Fibroblast of the aortic adventitia (primary cell): ENCODE data around the gene ROPN1L. TPM values are rescaled to one million over a fixed set of nuclear protein-coding genes. Genes with fewer than 3 reads are reported as not detected.
A peak's percentile ranks its signal among the peaks of the same experiment; 100 is the strongest.
"Not testable (repeated sequence)": the region's sequence is repeated elsewhere in the genome, so short reads cannot be mapped to it uniquely, and the experiment has no call there.

ENCODE experiments used
- DNase-seq: peaks from one replicate; pipeline ENCODE4 v3.0.0-alpha.2; 2010; ENCODE audit warnings: low read depth
- H3K4me3 ChIP-seq: 2 replicates; pipeline ENCODE4 v1.5.1; 2011; ENCODE audit warnings: low read depth, mild to moderate bottlenecking, control low read depth, low read length, moderate library complexity
- CTCF ChIP-seq: IDR thresholded peaks from 2 replicates; pipeline ENCODE4 v1.5.1; 2011; ENCODE audit warnings: mild to moderate bottlenecking, low read length, control low read depth, inconsistent platforms; ENCODE audit not compliant: insufficient read depth
- total RNA-seq: library from RNA; depleted of rRNA; stranded (reverse); fragments of >200 nt; gene quantifications from 2 replicates; pipeline ENCODE4 v1.2.3, GENCODE V29; 2012; ENCODE audit warnings: low replicate concordance

ROPN1L gene
- total RNA-seq, result 0.63 TPM in 1 of 2 replicates, not detected in the other

DNA sequence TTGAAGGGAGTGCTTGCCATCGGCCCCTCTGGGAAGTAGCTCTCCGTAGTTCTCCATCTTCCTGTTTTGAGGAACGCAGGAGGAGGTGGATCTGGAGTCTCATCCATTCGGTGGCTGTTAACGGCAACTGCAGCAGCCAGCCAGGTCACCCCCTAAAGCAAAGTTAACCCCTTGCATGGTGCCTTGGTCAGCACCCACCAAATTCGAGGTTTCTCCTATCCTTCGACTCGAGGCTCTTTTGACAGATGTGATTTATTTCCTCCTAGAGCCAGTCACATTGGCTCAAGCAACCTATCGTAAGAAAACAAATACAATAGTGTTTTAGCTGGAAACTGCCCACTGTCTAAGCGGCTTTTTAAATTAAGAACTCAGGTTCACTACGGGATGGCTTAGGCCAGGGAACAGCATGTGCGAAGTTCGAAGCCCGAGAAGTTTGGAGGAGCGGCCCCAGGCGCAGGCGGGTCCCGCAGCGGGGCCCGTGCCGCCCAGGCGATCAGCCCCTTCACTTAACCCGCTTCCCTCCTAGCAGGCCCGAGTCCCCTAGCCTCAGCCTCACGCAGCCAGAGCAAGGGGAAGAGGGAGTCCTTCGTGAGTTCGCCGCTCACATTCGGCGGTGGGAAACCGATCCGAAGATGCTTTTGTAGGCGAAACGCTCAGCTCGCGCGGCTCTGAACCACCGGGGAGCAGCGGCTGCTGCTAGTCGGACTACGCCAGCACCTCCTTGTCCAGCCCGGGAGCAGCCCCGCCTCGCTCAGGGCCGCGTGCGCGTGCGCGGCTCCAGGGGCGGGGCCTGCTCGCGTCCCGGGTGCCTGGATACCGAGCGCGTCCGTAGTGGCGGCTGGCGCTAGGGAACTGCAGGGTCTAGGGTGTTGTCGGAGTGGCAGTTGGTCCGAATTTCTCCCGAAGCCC lies at the start of gene ROPN1L:
Gene ROPN1L, plus strand, starts transcription at position 797 of the 909 bp plus-strand sequence. CDS start 289 bp downstream, outside the sequence.
- DNase-seq, result peak; percentile 79
- no peak for TF ChIP-seq CTCF
- peak within 1 kb of the TSS; percentile 74 for H3K4me3 ChIP-seq

GRCh38 chr5:10392567-10393328 lies 48.9 kb upstream of the ROPN1L start:
- not testable (repeated sequence) for H3K4me3 ChIP-seq
- DNase-seq, result peak; percentile 44

DNA sequence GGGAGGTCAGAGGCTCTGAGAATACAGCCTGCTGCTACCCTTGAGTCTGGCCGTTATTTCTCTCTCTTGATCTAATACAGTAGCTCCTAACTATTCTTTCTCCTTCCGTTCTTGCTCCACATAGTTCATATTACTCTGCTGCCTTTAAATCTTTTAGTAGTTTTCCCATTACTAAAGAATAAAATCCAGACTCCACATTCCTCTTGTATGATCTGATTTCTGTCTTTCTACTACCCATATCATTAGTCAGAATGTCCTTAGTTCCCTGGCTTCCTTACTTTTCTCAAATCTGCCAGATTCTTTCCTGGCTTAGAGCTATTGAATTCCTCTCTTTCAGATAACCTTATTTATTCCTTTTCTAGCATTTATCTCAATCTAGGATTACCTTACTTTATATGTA lies 48.2 kb upstream of the ROPN1L start:
- H3K4me3 ChIP-seq, result no peak overlapping the region
- DNase-seq, result peak; percentile 71
- TF ChIP-seq CTCF, result no peak

- DNase-seq, result no peak
- H3K4me3 ChIP-seq, result no peak overlapping the region
- no peak for TF ChIP-seq CTCF
Measured at GRCh38 chr5:10396552-10396951, 45.1 kb upstream of the ROPN1L start.

- no peak overlapping the region for H3K4me3 ChIP-seq
- no peak for TF ChIP-seq CTCF
- DNase-seq, result no peak
Measured at GRCh38 chr5:10399839-10400238, 41.8 kb upstream of the ROPN1L start.

DNA sequence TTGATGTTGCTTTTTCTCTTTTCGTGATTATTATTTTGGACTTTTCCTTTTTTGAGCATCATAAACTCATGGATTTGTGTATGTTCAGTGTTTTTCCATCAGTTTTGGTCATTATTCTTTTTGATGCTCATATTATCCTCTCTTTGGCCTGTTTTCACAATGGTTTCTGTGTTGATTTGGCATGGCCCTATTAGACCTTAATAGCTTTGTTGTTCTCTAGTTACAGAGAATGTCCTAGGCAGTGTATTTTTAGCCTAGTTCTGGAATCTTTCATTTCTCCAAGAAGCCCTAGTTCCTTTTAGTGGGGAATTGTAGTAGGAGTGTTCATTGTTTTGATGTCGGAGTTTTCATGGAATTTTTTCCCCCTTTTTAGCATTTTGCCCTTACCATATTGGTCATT lies 41.3 kb upstream of the ROPN1L start:
- TF ChIP-seq CTCF, result no peak
- no peak for DNase-seq
- H3K4me3 ChIP-seq, result no peak overlapping the region

- TF ChIP-seq CTCF, result no peak
- H3K4me3 ChIP-seq, result no peak overlapping the region
- DNase-seq, result peak; percentile 75
Measured at GRCh38 chr5:10400831-10401230, 40.8 kb upstream of the ROPN1L start.
